Measurements from ENCODE around the gene JPH3. TPM values are rescaled to one million over a fixed set of nuclear protein-coding genes. Genes with fewer than 3 reads are reported as not detected.

The JPH3 gene
- total RNA-seq, 1 donor from 2014 or later: not detected

DNA sequence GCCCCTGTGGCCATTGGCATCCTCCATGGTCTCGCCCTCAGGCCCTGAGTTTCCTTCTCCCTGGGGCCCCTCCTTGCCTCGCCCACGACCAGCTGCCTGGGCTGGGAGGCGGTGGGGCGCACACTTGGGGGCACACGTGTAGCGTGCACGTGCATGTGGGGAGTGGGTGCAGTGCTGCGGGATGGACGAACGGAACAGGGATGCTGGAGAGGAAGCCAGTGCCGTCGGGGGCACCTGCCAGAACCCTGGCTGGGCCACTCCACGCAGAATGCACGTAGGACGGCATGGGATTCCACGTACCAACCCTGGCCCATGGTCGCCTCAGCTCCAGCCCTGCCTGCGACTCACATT lies 83.1 kb downstream of the JPH3 start:
- ATAC-seq: no peak
- intact Hi-C loops (cut with DNase I): no loop called here
- DNase-seq (ENCODE audit: missing footprints): no peak

DNA sequence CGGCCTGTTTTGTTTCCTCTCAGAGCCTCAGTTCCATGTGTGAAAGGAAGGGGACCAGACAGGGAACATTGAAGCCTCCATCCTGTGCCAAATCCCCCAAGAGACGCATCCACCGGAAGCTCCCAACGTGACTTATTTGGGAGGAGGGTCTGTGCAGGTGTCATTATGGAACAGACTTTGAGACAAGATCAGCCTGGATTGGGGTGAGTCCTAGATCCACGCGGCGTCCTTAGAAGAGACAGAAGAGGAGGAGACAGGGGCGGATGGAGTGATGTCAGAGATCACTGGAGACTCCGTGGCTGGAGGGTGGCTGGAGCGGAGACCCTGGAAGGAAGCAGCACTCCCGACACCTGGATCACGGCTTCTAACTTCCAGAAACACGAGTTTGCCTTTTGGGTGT lies 83.5 kb downstream of the JPH3 start:
- no peak for ATAC-seq
- DNase-seq (ENCODE audit: missing footprints): no peak
- intact Hi-C loops (cut with DNase I): no loop called here

DNA sequence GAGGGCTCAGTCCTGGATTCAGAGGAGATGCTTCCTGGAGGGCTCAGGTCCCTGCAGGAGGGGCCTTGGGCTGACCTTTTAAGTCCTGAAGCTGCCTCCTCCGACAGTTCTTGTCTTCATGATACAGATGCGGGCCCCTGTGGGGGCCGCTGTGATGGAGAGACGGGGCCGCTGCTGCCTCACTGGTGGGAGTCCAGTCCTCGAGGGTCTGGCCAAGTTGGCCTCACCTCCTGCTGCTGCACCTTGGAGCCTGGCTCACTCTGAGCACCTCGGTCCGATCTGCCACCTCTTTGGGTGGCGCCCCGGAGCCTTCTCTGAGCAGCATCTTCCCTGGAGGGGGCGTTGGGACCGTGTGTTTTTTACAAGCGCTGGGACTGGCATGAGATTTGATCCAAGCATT lies 84.4 kb downstream of the JPH3 start:
- no peak for DNase-seq (ENCODE audit: missing footprints)
- ATAC-seq: no peak
- intact Hi-C loops (cut with DNase I): no loop called here

DNA sequence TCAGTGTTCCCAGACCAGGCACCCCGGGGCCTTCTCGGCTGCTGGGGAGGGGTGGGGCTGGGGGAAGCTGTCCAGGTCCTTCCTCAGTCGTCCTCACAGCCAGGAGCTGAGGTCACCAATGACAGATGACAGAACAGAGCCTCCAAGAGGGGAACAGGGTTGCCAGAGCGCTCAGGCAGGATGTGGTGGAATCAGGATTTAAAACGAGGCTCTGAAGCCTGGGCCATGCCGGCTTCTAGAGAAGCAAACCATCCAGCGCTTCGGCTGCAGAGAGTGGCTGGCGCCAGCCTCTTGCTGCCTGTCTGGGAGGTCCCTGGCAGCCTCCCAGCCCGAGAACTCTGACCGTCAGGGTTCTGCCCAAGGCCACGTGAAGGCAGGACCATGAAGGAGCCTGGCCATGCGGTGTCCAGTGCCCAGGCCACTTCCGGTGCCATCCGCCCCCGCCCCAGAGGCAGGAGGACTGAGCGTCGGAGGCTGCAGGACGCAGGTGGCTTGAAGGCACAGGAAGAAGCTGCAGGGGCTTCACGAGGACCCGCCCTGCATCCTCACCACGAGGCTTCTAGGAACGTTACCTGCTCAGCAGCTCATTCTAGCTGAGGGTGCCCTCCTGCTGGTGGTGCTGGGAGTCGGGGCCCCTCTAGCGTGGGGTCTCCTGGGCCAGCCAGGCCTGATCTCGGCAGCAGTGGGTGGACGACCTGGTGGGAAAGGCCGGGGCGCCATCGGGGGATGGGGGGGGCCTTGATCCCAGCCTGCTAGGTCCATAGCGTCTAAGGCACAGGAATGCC lies 85.0 kb downstream of the JPH3 start:
- ATAC-seq (no peak), DNase-seq (ENCODE audit: missing footprints) (no peak)
- intact Hi-C loops (cut with DNase I): no loop called here

DNA sequence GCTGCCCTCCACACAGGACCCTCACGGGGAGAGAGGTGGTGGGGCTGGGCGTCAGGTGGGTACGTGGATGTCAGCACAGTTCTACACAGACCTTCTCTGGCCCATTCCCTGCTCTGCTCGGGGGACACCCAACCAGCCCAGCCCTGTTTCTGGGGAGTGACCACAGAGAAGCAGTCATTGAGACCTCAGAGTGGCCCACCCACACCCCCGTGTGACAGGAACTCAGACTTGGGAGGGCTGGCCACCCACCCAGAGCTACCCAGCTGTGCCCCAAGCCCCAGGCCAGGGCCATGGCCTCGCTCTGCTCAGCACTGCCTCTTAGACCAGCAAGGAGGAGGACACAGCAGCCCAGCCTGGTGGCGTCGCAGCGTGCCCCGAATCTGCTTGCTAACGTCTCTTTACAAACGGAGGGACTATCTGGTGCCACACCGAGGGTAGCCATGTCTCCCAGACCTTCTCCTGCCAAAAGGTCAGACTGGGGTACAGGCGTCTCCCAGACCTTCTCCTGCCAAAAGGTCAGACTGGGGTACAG lies 85.8 kb downstream of the JPH3 start:
- DNase-seq (ENCODE audit: missing footprints): no peak
- intact Hi-C loops (cut with DNase I): no loop called here
- no peak for ATAC-seq

DNA sequence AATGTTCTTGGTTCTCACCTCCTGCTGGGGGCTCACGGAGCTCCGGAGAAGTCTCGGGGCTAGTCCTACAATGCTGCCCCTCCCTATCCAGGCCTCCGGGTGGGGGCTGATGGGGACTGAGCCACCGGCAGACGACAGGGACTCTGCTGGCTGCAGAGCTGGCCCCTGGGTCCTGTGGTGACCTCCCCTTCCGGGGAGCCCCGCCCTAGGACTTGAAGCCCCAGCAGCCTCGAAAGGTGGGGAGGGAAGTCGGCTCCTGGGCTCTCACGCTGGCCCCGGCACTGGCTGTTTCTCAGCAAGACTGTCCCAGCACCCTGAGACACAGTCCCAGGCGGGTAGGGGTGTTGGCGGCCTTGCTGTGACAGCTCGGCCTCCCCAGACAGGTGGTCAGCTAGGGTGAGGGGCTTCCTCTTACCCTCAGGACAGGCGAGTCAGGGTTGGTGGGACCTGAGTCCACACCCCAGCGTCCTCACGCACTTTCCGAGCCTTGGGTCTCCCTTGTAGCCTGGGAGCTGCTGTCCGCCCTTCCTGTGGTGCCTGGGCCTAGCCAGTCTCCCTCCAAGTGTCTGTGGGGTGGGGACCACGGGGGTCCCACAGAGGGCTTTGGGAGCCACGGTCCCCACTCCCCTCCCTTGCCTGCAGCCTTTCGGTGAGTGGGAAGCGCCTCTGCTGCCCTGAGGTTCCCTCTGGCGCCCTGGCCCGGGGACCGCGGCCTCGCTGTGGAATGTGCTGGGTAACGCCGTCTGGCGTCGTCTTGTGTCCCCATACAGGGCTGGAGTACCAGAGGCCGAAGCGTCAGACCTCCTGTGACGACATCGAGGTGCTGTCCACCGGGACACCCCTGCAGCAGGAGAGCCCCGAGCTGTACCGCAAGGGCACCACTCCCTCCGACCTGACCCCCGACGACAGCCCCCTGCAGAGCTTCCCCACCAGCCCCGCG lies 86.8 kb downstream of the JPH3 start:
- ATAC-seq (no peak), DNase-seq (ENCODE audit: missing footprints) (no peak)
- intact Hi-C loops (cut with DNase I): no loop called here

DNA sequence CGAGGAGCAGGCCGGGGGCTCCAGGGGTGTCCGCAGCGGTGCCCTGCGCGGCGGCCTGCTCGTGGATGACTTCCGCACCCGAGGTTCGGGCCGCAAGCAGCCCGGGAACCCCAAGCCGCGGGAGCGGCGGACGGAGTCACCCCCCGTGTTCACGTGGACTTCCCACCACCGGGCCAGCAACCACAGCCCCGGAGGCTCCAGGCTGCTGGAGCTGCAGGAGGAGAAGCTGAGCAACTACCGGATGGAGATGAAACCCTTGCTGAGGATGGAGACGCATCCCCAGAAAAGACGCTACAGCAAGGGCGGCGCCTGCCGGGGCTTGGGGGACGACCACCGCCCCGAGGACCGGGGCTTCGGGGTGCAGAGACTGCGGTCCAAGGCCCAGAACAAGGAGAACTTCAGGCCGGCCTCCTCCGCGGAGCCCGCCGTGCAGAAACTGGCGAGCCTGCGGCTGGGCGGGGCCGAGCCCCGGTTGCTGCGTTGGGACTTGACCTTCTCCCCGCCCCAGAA lies 87.7 kb downstream of the JPH3 start:
- no peak for ATAC-seq
- intact Hi-C loops (cut with DNase I): no loop called here

DNA sequence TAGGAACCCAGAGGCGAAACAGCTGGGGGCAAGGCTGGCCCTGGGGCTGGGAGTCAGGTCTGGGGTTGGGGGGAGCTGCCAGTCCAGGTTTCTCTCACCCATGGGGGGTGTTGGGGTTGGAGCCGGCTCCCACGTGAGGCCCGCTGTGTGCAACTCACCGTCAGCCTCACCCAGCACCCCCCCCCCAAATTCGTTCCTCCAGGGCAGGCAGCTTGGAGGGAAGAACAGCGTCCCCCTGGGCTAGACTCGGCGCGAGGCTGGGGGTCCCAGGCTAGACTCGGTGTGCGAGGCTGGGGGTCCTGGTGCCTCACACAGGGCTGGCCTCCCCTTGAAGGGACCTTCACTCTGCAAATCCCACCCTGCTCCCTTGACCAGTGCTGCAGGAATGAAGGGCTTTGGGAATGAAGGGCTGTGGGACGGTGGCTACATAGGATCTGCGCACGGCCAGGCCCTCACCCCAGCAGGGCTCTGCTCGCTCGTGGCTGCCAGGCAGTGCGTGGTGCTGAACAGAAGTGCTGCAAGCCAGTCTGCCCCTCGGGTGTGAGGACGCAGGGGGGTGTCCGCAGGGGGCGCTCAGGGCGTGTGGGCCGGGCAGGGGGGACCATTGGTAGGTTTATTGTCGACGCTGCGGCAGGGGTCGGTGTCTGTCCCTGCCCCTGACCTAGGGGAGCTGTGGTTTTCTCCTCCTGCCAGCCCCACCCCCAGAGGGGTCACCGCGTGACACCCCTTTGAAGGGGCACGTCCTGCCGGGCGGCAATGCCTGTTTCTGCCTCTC lies 88.8 kb downstream of the JPH3 start:
- DNase-seq (ENCODE audit: missing footprints): no peak
- ATAC-seq: no peak
- intact Hi-C loops (cut with DNase I): no loop called here

More for the DNA sequence above, 87.7 kb downstream of the JPH3 start:
- DNase-seq (ENCODE audit: missing footprints): no peak

DNA sequence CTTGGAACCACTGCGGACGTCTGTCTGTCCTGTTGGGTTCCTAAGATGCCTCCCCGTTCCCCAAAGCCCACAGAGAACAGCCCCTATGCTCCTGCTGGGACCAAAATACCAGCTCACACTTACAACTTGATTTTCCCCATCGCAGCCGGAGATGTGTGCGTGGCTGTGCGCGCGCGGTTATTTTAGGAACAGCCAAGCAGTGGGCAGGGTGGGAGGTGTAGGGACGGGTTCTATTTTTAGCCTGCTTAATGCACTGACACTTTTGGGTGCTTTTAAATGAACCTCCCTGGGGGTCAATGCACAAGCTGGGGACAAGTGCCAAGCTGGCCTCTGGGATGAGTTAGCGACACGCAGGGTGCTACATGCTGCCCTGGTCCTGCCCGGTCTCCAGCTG lies 89.4 kb downstream of the JPH3 start:
- DNase-seq (ENCODE audit: missing footprints): no peak
- intact Hi-C loops (cut with DNase I): no loop called here
- ATAC-seq: no peak

DNA sequence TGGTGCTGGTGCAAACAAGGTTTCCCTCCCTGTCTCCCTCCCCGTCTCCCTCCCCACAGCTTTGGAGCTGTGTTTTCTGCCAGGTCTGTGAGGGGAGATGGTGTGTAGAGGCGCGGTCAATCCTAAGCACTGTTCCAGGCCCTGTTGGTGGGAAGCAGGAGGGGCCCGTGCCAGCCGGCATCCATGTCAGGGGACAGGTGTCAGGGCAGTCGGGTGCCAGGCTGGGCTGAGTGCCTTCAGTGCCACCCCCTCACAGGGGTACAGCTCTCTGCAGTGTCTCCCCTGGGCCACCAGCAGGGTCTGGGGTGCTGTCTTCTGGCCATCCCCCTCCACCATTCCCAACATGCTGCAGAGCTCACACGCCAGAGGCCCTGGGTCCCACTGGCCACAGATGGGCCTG lies 89.9 kb downstream of the JPH3 start:
- DNase-seq (ENCODE audit: missing footprints) (no peak), ATAC-seq (no peak)
- intact Hi-C loops (cut with DNase I): no loop called here

DNA sequence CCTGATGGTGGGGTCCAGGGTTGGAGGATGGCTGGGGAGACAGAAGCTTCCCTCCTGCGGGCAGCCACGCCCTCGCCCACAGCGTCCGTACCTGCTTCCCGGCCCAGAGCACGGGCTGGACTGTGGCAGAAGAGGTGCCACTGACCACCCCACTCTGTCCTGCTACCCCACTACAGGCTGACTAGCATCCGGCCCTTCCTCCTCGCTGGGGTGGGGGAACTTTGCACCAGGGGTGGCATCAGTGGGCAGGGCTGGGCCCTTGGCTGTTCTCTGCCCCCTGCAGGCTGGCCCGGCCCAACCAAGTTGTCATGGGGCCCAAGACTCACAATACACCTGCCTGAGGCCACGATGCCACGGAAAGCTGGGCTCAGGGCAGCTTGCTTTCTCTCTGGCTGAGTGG lies 90.4 kb downstream of the JPH3 start:
- DNase-seq (ENCODE audit: missing footprints) (no peak), ATAC-seq (no peak)
- intact Hi-C loops (cut with DNase I): no loop called here

DNA sequence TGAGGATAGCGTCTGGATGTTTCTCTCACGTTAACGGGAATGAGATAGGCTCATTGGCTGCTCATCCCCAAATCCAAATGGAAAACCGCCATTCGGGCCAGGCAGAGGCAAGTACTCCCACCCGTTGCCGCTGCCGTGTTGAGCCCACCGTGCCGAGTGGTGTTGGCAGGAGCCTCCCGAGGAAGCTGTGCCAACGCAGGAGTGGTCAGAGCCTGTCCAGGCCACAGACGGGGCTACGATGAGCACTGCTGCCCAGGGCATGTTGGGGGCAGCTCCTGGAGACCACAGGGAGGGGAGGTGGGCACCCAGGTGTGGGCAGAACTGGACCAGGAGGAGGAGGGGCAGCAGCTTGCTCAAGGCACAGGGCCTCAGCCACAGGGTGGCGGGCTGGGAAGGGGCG lies 91.5 kb downstream of the JPH3 start:
- no peak for ATAC-seq
- intact Hi-C loops (cut with DNase I): no loop called here
- DNase-seq (ENCODE audit: missing footprints): no peak

DNA sequence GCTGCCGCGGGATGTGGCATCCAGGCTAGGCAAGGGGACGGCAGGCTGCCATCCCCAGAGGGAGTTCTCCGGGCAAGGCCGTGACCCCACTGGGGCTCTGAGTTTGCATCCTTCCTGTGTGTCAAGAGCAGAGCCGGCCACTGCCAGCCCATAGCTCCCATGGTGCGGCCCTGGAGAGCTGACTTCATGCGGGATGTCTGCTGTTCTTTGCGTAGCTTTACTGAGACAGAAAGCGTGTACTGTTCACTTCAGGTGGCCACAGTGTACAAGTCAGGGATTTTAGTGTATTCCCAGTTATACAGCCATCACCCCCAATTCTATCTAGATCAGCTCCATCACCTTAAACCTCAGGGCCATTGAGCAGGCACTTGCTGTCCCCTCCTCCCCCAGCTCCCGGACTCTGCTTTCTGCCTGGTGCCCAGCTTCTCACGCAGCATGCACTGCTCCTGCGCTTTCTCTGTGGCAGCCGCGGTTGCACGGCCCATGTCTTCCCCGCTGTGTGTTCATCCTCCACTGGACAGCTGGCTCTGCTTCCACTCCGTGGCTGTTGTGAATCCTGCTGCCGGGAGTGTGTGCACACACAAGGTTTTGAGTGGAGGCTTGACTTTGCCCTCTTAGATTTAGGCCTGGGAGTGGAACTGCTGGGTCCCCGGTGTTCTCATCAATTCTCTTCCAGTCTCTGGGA lies 92.3 kb downstream of the JPH3 start:
- ATAC-seq (no peak), DNase-seq (ENCODE audit: missing footprints) (no peak)
- intact Hi-C loops (cut with DNase I): no loop called here

DNA sequence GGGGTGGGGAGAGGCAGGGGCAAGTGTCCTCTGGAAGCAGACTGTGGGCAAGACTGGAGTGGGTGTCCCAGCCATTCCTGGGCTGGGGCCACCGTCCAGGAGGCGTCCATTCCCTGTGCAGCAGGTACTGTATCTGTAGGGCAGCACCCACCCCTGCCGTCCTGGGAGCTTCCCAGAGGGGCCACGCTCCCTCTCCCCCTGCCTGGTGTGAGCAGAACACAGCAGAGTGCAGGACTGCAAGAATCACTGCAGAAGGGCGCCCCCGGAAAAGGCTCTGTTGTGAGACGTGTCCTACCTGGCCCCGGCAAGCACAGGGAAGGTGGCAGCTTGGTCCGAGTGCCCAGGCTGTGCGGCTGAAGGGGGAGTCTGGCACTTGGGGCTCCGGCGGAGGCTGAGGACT lies 93.2 kb downstream of the JPH3 start:
- DNase-seq (ENCODE audit: missing footprints) (no peak), ATAC-seq (no peak)
- intact Hi-C loops (cut with DNase I): no loop called here

DNA sequence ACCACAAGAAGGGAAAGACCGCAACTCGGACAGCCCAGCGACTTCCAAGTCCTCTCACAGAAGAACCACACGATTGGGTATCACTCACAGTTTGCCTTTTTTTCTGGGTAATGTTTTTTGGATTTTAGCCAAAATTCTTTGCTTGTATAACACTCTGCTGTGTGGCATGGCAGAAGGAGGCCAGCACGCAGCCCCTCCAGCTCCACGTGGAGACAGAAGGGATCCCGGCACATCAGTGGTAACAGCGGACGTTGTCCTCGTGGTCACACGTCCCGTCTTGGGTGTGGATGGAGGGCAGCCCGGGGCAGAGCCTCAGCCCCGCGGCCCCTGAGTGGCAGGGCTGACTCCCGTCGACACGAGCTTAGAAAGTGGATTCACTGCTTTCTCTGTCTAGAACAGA lies 94.4 kb downstream of the JPH3 start:
- no peak for DNase-seq (ENCODE audit: missing footprints)
- intact Hi-C loops (cut with DNase I): no loop called here
- no peak for ATAC-seq

DNA sequence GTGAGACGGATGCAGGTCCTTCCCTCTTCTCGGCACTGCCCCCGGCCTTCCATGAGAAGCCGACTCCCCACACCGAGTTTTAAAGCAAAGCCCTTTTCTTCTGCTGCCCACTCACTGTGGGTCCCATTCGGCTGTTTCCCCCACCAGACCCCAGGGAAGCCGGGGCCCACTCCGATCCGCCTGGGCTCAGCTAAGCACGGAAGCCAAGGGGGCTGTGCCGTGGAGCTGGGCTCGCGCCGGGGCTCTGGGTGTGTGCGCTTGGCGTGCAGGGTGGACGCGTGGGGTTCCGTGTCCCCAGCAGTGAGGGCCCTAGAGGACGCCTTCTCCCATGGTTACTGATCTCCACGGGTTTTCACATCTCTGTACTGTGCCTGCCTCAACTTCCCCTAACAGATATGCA lies 94.9 kb downstream of the JPH3 start:
- intact Hi-C loops (cut with DNase I): no loop called here

DNA sequence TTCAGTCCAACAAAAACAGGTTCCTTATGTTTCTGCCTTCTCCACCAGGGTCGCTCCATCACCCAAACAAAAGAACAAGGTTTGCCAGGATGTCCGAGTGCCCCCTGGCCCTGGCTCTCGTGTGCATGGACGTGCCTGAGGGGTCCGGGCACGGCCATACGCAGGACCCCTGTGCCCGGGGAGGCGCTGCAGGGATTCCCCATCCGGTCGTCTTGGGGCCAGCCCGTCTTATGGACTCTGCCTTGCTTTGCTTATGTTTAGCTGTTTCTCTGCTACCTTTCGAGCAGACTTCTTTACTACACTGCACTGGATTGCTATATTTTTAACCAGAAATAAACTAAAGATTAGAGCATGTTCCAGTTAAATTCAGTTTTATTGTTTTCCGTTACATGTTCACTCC lies 95.5 kb downstream of the JPH3 start:
- DNase-seq (ENCODE audit: missing footprints): no peak
- no peak for ATAC-seq
- intact Hi-C loops (cut with DNase I): no loop called here

More for the DNA sequence above, 94.9 kb downstream of the JPH3 start:
- ATAC-seq (no peak), DNase-seq (ENCODE audit: missing footprints) (no peak)

DNA sequence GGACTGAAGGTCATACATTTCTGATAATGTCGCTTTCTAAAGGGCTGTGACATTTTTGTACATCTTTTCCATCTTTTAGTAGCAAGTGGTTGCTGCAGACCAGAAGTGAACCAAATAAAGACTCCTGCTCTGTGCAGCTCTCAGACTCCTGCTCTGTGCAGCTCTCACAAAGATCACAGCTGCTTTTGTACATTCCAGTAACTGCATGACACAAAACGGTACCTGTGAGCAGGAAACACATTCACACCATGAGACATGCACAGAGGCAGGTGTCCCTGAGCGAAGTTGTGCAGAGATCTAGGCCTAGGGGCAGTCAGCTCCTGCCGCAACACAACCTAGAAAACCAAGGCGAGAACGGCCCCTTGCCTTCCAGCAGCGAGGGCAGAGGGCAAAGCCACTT lies 95.9 kb downstream of the JPH3 start:
- intact Hi-C loops (cut with DNase I): no loop called here
- DNase-seq (ENCODE audit: missing footprints) (no peak), ATAC-seq (no peak)
